ENCODE data around the gene IGSF6. TPM values are rescaled to one million over a fixed set of nuclear protein-coding genes. Genes with fewer than 3 reads are reported as not detected.

IGSF6 gene
- total and polyA plus RNA-seq, 2 of the 13 experiments (the other 11 are each of a cell fraction or from before 2014, with no cell fraction given), result not detected

DNA sequence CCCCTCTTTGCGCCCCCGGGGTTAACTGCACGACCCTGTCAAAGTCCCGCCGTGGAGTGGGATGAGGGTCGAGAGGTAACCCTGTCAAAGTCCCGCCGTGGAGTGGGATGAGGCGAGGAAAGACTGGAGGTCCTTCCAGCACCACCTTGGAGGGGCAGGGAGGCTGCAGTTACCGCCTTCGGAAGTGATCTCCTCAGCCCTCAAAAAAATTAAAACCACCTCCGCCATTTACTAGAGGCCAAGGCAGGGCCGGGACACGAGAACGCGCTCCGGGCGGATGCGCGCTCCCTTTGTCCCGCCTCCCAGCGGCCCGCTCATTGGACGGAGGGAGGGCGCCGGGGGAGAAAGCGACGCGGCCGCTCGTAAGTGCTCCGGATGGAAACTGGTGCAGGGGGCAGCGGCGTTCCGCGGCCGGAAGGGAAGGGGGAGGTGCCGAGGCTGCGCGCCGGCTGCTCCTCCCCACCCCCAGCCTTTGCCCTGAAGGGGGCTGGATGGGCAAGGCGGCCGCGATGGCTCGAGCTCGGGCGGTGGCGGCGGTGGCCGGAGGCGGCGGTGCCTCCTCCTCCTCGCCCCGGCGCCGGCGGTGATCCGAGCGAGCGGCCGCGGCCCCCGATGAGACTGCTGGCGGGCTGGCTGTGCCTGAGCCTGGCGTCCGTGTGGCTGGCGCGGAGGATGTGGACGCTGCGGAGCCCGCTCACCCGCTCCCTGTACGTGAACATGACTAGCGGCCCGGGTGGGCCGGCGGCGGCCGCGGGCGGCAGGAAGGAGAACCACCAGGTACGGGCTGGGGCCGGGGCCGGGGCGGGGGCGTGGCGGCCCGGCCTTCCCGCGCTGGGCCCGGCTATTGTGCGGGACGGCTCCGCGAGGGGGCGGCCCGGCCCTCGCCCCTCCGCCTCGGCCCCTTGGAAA is 53.0 kb downstream of the IGSF6 start, which contains the start of gene METTL9 (continued):
- TF ChIP-seq, protein P1, sequence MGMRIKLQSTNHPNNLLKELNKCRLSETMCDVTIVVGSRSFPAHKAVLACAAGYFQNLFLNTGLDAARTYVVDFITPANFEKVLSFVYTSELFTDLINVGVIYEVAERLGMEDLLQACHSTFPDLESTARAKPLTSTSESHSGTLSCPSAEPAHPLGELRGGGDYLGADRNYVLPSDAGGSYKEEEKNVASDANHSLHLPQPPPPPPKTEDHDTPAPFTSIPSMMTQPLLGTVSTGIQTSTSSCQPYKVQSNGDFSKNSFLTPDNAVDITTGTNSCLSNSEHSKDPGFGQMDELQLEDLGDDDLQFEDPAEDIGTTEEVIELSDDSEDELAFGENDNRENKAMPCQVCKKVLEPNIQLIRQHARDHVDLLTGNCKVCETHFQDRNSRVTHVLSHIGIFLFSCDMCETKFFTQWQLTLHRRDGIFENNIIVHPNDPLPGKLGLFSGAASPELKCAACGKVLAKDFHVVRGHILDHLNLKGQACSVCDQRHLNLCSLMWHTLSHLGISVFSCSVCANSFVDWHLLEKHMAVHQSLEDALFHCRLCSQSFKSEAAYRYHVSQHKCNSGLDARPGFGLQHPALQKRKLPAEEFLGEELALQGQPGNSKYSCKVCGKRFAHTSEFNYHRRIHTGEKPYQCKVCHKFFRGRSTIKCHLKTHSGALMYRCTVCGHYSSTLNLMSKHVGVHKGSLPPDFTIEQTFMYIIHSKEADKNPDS (CRISPR knock-in tag; IDR thresholded peaks at IDR 0.05), result peak; percentile 58; the same call in 1 of the 2 replicates
- TF ChIP-seq PHF5A (CRISPR knock-in tag; IDR thresholded peaks at IDR 0.05; ENCODE audit: low read depth, unreplicated experiment) (peak; percentile 100), FOXA1 (IDR thresholded peaks at IDR 0.05) (no peak), FOXA1 (CRISPR knock-in tag; IDR thresholded peaks at IDR 0.05) (peak; percentile 84), ZNF598 (CRISPR knock-in tag; IDR thresholded peaks at IDR 0.05; ENCODE audit: borderline replicate concordance) (peak; percentile 99), POGZ (CRISPR knock-in tag; IDR thresholded peaks at IDR 0.05) (peak; percentile 99), DNMT3B (CRISPR knock-in tag; conservative IDR thresholded peaks at IDR 0.05) (peak; percentile 56; the same call in 1 of the 2 replicates), ZNF644 (CRISPR knock-in tag; IDR thresholded peaks at IDR 0.05; ENCODE audit: low read depth) (no peak), PITX1 (CRISPR knock-in tag; IDR thresholded peaks at IDR 0.05) (peak; percentile 90), RXRB (CRISPR knock-in tag; IDR thresholded peaks at IDR 0.05; ENCODE audit: borderline replicate concordance) (peak; percentile 95), ZNF891 (CRISPR knock-in tag; IDR thresholded peaks at IDR 0.05) (peak; percentile 98), ZBTB1 (CRISPR knock-in tag; IDR thresholded peaks at IDR 0.05; ENCODE audit: borderline replicate concordance) (no peak), ZNF552 (CRISPR knock-in tag; IDR thresholded peaks at IDR 0.05; ENCODE audit: borderline replicate concordance) (peak; percentile 91; the same call in 1 of the 2 replicates), ZNF460 (CRISPR knock-in tag; IDR thresholded peaks at IDR 0.05; ENCODE audit: borderline replicate concordance) (peak; percentile 55; the same call in 1 of the 2 replicates), JARID2 (CRISPR knock-in tag; IDR thresholded peaks at IDR 0.05; ENCODE audit: insufficient replicate concordance) (peak; percentile 98), ZNF577 (CRISPR knock-in tag; IDR thresholded peaks at IDR 0.05; ENCODE audit: borderline replicate concordance, low read depth) (no peak; the same call in 1 of the 2 replicates)
- TF ChIP-seq, protein P2, sequence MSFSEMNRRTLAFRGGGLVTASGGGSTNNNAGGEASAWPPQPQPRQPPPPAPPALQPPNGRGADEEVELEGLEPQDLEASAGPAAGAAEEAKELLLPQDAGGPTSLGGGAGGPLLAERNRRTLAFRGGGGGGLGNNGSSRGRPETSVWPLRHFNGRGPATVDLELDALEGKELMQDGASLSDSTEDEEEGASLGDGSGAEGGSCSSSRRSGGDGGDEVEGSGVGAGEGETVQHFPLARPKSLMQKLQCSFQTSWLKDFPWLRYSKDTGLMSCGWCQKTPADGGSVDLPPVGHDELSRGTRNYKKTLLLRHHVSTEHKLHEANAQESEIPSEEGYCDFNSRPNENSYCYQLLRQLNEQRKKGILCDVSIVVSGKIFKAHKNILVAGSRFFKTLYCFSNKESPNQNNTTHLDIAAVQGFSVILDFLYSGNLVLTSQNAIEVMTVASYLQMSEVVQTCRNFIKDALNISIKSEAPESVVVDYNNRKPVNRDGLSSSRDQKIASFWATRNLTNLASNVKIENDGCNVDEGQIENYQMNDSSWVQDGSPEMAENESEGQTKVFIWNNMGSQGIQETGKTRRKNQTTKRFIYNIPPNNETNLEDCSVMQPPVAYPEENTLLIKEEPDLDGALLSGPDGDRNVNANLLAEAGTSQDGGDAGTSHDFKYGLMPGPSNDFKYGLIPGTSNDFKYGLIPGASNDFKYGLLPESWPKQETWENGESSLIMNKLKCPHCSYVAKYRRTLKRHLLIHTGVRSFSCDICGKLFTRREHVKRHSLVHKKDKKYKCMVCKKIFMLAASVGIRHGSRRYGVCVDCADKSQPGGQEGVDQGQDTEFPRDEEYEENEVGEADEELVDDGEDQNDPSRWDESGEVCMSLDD (CRISPR knock-in tag; IDR thresholded peaks at IDR 0.05; ENCODE audit: borderline replicate concordance), result no peak
- TF ChIP-seq, protein P3, sequence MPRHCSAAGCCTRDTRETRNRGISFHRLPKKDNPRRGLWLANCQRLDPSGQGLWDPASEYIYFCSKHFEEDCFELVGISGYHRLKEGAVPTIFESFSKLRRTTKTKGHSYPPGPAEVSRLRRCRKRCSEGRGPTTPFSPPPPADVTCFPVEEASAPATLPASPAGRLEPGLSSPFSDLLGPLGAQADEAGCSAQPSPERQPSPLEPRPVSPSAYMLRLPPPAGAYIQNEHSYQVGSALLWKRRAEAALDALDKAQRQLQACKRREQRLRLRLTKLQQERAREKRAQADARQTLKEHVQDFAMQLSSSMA (CRISPR knock-in tag; IDR thresholded peaks at IDR 0.05), result peak; percentile 84
- TF ChIP-seq, protein P4, sequence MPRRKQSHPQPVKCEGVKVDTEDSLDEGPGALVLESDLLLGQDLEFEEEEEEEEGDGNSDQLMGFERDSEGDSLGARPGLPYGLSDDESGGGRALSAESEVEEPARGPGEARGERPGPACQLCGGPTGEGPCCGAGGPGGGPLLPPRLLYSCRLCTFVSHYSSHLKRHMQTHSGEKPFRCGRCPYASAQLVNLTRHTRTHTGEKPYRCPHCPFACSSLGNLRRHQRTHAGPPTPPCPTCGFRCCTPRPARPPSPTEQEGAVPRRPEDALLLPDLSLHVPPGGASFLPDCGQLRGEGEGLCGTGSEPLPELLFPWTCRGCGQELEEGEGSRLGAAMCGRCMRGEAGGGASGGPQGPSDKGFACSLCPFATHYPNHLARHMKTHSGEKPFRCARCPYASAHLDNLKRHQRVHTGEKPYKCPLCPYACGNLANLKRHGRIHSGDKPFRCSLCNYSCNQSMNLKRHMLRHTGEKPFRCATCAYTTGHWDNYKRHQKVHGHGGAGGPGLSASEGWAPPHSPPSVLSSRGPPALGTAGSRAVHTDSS (CRISPR knock-in tag; conservative IDR thresholded peaks at IDR 0.05), result no peak
- TF ChIP-seq, protein P5, sequence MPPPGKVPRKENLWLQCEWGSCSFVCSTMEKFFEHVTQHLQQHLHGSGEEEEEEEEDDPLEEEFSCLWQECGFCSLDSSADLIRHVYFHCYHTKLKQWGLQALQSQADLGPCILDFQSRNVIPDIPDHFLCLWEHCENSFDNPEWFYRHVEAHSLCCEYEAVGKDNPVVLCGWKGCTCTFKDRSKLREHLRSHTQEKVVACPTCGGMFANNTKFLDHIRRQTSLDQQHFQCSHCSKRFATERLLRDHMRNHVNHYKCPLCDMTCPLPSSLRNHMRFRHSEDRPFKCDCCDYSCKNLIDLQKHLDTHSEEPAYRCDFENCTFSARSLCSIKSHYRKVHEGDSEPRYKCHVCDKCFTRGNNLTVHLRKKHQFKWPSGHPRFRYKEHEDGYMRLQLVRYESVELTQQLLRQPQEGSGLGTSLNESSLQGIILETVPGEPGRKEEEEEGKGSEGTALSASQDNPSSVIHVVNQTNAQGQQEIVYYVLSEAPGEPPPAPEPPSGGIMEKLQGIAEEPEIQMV (CRISPR knock-in tag; IDR thresholded peaks at IDR 0.05; ENCODE audit: low read depth), result peak; percentile 96
